Measurements from ENCODE around the gene FNIP2. TPM values are rescaled to one million over a fixed set of nuclear protein-coding genes. Genes with fewer than 3 reads are reported as not detected.

The FNIP2 gene
- total RNA-seq, 4 donors from 2014 or later: 21.4 to 31.7 (median 28.1) TPM

GRCh38 chr4:158835226-158836001 is 66.6 kb downstream of the FNIP2 start:
- Histone ChIP-seq H3K27ac (no peak overlapping the region), H3K4me1 (no peaks in the 10 kb centered on the region), H3K9me3 (no peaks in the 10 kb centered on the region), H3K27me3 (no peaks in the 10 kb centered on the region), H3K4me3 (no peak overlapping the region), H3K36me3 (peaks cover 33% of the 10 kb centered on the region)
- no peak for TF ChIP-seq EP300 (IDR thresholded peaks at IDR 0.05)
- TF ChIP-seq POLR2A (IDR thresholded peaks at IDR 0.05): no peak
- no peak for TF ChIP-seq POLR2AphosphoS5 (IDR thresholded peaks at IDR 0.05)
- no peak for TF ChIP-seq CTCF (IDR thresholded peaks at IDR 0.05)
- DNase-seq (ENCODE audit: low spot score in 2 of 2): no peak
- 79% methylated on average over 2 of the region's 2 CpGs for WGBS

- H3K4me3 ChIP-seq: no peak overlapping the region
- H3K27ac ChIP-seq: no peak overlapping the region
- no peaks in the 10 kb centered on the region for H3K4me1 ChIP-seq
- no peak for TF ChIP-seq POLR2AphosphoS5 (IDR thresholded peaks at IDR 0.05)
- TF ChIP-seq CTCF (IDR thresholded peaks at IDR 0.05): no peak
- no peak for TF ChIP-seq POLR2A (IDR thresholded peaks at IDR 0.05)
- no peak for TF ChIP-seq EP300 (IDR thresholded peaks at IDR 0.05)
- no peaks in the 10 kb centered on the region for H3K9me3 ChIP-seq
- DNase-seq (ENCODE audit: low spot score in 2 of 2): no peak
- peaks cover 33% of the 10 kb centered on the region for H3K36me3 ChIP-seq
- 90% methylated on average over 1 of the region's 1 CpG for WGBS
- no peaks in the 10 kb centered on the region for H3K27me3 ChIP-seq
Observed at GRCh38 chr4:158836002-158836369, 67.2 kb downstream of the FNIP2 start.

- Histone ChIP-seq H3K36me3 (peaks cover 29% of the 10 kb centered on the region), H3K27ac (no peak overlapping the region), H3K4me3 (no peak overlapping the region), H3K27me3 (no peaks in the 10 kb centered on the region), H3K4me1 (no peaks in the 10 kb centered on the region), H3K9me3 (no peaks in the 10 kb centered on the region)
- TF ChIP-seq CTCF (IDR thresholded peaks at IDR 0.05) (no peak), EP300 (IDR thresholded peaks at IDR 0.05) (no peak), POLR2A (IDR thresholded peaks at IDR 0.05) (no peak), POLR2AphosphoS5 (IDR thresholded peaks at IDR 0.05) (no peak)
- WGBS: 98% methylated on average over 4 of the region's 4 CpGs
- DNase-seq (ENCODE audit: low spot score in 2 of 2): no peak
Observed at GRCh38 chr4:158836828-158837449, 68.1 kb downstream of the FNIP2 start.

- TF ChIP-seq CTCF (IDR thresholded peaks at IDR 0.05) (no peak), POLR2A (IDR thresholded peaks at IDR 0.05) (no peak), POLR2AphosphoS5 (IDR thresholded peaks at IDR 0.05) (no peak), EP300 (IDR thresholded peaks at IDR 0.05) (no peak)
- Histone ChIP-seq H3K4me1 (no peaks in the 10 kb centered on the region), H3K4me3 (no peak overlapping the region), H3K36me3 (peaks cover 22% of the 10 kb centered on the region), H3K27me3 (no peaks in the 10 kb centered on the region), H3K27ac (no peak overlapping the region), H3K9me3 (no peaks in the 10 kb centered on the region)
- 96% methylated on average over 2 of the region's 2 CpGs for WGBS
- no peak for DNase-seq (ENCODE audit: low spot score in 2 of 2)
Observed at GRCh38 chr4:158837527-158838141, 68.8 kb downstream of the FNIP2 start.

GRCh38 chr4:158840131-158840530 is 71.3 kb downstream of the FNIP2 start:
- no peak for TF ChIP-seq POLR2AphosphoS5 (IDR thresholded peaks at IDR 0.05)
- TF ChIP-seq EP300 (IDR thresholded peaks at IDR 0.05): no peak
- TF ChIP-seq CTCF (IDR thresholded peaks at IDR 0.05): no peak
- no peak for TF ChIP-seq POLR2A (IDR thresholded peaks at IDR 0.05)
- 96% methylated on average over 4 of the region's 4 CpGs for WGBS
- DNase-seq (ENCODE audit: low spot score in 2 of 2): no peak

More at GRCh38 chr4:158840131-158840530, 71.3 kb downstream of the FNIP2 start:
- Histone ChIP-seq H3K4me1 (no peaks in the 10 kb centered on the region), H3K36me3 (peaks cover 20% of the 10 kb centered on the region), H3K9me3 (no peaks in the 10 kb centered on the region), H3K4me3 (no peak overlapping the region), H3K27me3 (no peaks in the 10 kb centered on the region), H3K27ac (no peak overlapping the region)
